ENCODE measurements around the gene IRGM.
"Not testable (repeated sequence)": the region's sequence is repeated elsewhere in the genome, so short reads cannot be mapped to it uniquely, and the experiment has no call there.

The IRGM gene, protein sequence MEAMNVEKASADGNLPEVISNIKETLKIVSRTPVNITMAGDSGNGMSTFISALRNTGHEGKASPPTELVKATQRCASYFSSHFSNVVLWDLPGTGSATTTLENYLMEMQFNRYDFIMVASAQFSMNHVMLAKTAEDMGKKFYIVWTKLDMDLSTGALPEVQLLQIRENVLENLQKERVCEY

DNA sequence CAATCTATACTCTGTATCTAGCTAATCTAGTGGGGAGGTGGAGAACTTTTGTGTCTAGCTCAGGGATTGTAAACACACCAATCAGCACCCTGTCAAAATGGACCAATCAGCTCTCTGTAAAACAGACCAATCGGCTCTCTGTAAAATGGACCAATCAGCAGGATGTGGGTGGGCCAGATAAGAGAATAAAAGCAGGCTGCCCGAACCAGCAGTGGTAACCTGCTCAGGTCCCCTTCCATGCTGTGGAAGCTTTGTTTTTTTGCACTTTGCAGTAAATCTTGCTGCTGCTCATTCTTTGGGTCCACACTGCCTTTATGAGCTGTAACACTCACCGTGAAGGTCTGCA is at the start of gene IRGM:
TSS of gene IRGM (plus strand) at position 214 of the 346 bp plus-strand sequence. CDS start 1,603 bp downstream, outside the sequence.
- DNase-seq (ENCODE audit: low read depth), result not testable (repeated sequence)

DNA sequence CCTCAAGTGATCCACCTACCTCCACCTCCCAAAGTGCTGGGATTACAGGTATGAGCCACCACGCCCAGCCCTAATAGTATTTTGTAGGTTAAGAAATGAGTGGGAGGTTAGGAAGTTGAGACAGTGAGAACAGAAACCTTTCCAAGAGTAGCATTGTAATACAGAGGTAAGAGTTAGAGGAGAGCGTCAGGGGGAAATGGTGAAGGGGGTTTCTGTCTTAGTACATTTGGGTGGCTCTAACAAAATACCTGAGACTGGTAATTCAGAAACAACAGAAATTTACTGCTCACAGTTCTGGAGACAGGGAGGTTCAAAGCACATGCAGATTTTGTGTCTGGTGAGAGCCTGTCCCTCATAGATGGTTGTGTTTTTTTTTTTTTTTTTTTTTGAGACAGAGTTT is 48.9 kb upstream of the IRGM start:
- DNase-seq (ENCODE audit: low read depth), result no peak

DNA sequence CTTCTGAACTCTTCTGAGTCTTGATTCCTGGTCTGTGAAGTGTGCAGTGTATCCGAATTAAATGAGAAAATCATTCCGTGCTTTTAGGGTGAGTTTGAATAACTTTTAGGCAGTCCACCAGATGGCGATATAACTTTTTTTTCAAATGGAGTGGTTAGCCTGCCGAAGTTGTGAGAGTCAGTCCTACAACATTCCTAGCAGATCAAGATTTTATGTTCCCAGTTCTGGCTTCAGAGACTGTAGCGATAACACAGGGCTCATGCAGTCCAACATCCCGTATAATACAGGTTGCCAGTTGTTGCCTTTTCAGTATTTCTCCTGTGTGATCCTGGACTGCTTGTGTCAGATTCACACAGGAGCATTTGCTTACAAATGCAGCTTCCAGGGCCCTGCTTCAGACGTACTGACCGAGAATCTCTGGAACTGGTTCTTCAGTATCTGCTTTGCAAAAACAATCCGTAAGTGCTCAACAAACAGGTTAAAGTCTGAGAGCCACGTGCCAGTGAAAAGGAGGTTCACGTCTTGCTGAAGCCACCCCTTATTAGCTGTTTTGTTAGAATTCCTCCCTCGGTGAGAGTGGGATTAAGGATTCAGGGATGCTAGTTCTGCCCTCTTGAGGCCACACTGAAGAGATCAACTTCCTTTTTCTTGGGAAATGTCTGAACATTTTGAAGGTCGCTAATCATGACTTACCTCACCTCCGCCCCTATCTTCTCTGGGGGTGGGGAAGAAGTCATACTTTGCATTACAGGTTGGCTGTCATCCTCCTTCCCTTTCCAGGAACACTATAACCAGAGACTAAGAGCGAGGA is 45.0 kb upstream of the IRGM start:
- DNase-seq (ENCODE audit: low read depth), result no peak

DNA sequence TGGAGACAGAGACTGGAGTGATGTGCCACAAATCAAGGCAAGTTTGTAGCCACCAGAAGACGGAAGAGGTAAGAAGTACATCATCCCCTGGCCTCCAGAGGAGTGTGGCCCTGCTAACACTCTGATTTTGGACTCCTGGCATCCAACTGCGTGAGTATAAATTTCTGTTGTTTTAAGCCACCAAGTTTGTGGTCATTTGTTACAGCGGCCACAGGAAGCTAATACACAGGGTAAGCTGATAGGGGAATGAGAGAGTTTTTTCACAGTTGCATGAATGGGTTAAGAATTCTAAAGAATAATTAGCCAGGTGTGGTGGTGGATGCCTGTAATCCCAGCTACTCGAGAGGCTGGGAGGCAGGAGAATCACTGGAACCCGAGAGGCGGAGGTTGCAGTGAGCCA is 41.9 kb upstream of the IRGM start:
- DNase-seq (ENCODE audit: low read depth), result no peak

DNA sequence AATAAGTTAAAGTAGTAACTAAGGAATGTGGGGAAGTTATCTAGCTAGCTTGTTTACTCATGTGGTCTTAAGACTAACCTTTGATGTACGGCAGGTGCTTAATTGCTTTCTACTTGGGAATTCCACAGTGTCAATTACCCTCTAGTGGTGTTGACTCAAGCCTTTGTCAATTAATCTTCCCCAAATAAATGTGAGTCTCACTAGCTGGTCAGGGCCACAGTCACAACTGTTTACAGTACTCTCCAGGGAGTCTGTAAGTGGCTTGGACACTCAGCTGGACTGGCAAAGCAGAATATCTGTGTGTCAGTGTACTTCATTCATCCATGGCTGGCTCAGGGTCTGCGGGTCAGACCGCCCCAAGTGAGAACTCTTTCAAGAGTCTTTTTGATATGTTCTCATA is 37.0 kb upstream of the IRGM start:
- no peak for DNase-seq (ENCODE audit: low read depth)

DNA sequence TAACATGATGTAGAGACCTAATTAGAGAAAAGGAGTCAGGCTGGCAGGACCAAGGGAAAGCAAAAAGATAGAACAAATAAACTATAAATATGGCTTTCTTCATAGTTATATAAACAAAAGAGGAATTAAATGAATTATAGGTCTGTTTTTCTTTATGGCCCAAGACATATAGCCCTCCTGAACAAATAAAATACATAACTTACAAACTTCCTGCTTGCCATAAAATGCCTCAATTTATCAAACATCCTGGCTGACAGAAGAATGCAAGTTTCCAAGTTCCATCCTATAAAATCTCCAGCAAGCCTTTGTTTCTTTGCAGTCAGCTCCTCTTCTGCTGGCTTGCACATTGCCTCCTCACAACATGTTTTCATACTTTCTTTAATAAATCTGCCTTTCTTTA is 31.3 kb upstream of the IRGM start:
- no peak for DNase-seq (ENCODE audit: low read depth)

DNA sequence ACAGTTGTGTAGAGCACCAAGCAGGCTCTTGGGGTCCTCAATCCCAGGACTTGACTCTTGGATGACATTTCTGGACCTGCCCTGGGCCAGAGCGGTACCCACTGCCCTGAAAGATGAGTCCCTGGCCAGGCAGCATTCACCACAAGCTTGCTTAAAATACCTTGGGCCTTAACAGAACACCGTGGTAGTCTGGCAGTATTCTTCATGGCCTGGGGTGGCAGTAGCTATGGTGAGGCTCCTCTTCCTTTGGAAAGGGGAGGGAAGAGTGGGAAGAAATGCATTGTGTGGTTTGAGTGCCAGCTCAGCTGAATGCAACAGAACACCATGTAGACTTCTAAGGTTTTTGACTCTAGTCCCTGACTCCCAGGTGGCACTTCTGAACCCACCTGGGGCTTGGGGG is 29.4 kb upstream of the IRGM start:
- DNase-seq (ENCODE audit: low read depth), result no peak

DNA sequence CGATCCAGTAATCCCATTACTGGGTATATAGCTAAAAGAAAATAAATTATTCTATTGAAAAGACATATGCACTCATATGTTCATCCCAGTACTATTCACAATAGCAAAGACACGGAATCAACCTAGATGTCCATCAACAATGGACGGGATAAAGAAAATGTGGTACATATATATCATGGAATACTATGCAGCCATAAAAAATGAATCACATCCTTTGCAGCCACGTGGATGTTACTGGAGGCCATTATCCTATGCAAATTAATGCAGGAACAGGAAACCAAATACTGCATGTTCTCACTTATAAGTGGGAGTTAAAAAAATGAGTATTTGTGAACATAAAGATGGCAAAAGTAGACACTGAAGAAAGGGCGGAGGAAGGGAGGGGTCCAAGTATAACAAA is 16.6 kb upstream of the IRGM start:
- DNase-seq (ENCODE audit: low read depth), result no peak

DNA sequence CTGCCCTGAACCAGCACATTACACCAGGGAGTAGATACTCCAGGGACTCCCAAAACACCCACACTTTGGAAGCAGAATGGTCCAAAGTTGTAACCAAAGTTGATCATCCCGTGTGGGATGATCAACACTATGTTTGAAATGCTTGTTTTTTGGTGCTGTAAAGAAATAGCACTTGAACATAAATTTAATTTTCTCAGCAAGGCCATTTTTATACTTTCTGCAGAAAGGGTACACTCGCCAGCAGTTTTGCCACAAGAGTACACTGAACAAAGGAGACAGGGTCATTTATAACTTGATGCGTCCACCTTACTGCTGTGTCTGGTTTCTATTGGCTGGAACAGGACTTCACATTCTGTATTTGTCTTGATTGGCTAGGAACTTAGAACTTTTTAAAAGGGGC is 14.5 kb upstream of the IRGM start:
- DNase-seq (ENCODE audit: low read depth), result not testable (repeated sequence)

DNA sequence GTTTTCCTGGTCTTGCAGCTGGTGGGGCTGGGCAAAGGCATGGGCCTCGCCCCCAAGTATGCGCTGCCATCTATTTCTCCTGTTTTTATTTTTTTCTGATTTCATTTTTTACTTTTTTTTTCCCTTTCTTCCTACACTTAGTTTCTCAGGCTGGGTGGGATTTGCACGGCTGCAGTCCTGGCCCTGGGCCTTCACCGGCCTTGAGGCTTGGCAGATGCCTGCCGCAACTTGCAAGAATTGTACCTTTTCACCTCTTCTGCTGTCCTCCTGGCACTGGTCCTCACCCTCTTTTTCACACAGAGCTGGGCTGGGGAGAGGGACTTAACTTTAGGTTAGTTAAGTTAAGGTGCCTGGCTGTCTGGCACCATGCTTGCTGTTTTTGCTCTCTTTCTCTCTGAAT is 10.3 kb upstream of the IRGM start:
- no peak for DNase-seq (ENCODE audit: low read depth)

DNA sequence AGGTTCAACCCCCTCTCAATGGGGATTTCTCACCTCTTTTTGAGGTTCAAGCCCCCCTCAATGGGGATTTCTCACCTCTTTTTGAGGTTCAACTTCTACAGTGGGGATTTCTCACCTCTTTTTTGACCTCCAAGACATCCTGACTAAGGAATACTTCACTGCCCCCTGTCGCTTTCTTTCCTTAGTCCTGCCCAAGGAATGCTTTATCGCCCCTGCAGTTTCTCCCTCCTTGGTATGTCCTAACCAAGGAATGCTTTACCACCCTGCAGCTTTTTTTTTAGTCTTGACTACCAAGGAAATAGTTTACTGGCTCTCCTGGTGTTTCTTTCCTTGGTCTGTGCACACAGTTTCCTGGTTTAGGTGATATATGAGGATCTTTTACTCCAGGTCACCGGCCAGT is 9.6 kb upstream of the IRGM start:
- no peak for DNase-seq (ENCODE audit: low read depth)

DNA sequence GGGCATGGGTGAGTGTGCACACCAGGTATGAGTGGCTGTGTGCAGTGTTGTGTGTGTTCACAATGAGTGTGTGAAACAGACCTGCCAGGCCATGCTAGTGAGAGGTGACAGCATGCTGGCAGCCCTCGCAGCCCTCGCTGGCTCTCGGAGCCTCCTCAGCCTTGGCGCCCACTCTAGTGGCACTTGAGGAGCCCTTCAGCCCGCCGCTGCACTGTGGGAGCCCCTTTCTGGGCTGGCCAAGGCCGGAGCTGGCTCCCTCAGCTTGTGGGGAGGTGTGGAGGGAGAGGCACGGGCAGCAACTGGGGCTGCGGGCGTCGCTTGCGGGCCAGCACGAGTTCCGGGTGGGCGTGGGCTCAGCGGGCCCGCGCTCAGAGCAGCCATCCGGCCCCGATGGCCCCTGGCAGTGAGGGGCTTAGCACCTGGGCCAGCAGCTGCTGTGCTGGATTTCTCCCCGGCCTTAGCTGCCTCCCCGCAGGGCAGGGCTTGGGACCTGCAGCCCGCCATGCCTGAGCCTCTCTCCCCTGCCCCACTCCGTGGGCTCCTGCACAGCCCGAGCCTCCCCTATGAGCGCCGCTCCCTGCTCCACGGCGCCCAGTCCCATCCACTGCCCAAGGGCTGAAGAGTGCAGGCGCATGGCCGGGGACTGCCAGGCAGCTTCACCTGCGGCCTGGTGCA is 999 bp upstream of the IRGM start:
- not testable (repeated sequence) for DNase-seq (ENCODE audit: low read depth)

DNA sequence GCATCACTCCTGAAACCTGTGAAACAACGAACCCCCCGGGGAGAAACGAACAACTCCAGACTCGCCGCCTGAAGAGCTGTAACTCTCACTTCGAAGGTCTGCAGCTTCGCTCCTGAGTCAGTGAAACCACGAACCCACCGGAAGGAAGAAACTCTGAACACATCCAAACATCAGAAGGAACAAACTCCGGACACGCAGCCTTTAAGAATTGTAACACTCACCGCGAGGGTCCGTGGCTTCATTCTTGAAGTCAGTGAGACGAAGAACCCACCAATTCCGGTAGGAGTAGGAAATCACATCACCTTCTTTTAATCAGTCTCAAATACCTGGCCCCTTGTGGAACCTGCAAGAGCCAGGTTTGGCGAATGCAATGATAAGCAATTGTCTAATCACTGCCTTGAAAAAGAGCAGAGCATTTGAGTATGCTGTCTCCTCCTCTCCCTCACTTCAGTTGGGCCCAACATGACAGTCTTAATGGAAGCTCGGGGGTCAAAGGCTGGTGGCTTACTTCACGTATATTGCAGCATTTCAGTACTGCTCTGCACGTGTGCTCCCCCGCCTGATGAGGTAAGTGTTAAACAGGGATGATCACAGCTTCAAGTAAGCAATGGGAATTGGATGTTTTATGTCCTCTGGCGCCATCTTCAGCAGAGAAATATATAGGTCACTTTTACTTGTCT is 473 bp downstream of the IRGM start:
- peak; percentile 39 for DNase-seq (ENCODE audit: low read depth)

DNA sequence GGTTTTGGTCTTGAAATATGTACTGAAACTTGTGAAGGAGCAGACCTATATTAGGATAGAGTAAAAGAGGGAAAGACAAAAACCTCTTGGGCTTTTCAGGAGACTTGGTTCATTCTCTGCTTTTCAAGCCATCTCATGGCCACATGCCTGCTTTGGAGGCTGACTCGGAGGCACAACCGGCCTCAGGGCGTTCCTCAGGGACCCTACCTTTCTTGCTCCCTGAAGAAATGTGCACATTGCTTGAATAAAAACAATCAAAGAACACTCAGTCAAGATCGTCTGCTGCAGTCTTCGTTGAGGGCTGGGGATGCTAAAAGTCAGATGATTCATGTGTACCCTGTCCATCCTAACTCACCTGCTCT is 994 bp downstream of the IRGM start:
- DNase-seq (ENCODE audit: low read depth), result no peak

DNA sequence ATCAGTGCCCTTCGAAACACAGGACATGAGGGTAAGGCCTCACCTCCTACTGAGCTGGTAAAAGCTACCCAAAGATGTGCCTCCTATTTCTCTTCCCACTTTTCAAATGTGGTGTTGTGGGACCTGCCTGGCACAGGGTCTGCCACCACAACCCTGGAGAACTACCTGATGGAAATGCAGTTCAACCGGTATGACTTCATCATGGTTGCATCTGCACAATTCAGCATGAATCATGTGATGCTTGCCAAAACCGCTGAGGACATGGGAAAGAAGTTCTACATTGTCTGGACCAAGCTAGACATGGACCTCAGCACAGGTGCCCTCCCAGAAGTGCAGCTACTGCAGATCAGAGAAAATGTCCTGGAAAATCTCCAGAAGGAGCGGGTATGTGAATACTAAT is 1.9 kb downstream of the IRGM start:
- DNase-seq (ENCODE audit: low read depth), result no peak

DNA sequence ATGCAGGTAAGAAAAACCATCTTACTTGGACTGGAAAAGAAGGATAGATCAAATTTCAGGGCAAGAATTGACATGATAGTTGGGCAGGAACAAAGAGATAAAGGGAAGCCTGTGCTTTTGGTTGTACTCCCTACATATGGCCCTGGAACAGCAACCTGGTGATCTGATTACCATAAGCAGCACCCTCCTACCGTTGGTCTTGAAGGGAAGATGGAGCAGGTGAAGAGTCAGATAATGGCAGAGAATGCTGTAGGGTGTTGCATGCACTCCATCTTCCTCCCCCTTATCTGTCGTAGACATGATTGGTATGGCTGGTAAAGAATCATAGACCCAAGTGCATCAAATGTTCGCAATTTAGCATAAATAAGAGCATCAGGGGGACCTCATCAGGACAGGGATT is 4.7 kb downstream of the IRGM start:
- DNase-seq (ENCODE audit: low read depth), result no peak

DNA sequence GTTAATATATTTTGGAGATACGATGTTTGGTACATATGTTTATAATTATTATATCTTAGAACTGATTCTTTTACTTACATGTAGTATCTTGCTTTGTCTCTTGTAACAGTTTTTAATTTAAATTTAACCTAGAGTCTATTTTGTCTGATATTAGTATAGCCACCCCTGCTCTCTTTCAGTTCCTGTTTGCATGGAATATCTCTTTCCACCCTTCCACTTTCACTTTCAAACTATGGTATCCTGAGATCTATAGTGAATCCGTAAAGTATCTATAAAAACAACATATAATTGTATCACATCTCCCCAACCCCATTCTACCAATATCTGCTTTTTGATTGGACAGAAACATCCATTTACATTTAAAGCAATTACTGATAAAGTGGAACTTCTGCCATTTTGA is 7.2 kb downstream of the IRGM start:
- no peak for DNase-seq (ENCODE audit: low read depth)

DNA sequence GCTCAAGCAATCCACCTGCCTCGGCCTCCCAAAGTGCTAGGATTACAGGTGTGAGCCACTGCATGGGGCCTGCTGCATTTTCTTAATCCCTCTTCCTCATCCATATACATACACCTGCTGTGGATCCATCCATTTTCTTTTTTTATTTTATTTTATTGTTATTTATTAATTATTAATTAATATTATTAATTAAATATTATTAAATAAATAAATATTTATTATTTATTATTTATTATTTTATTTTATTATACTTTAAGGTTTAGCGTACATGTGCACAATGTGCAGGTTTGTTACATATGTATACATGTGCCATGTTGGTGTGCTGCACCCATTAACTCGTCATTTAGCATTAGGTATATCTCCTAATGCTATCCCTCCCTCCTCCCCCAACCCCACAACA is 10.4 kb downstream of the IRGM start:
- DNase-seq (ENCODE audit: low read depth), result not testable (repeated sequence)

DNA sequence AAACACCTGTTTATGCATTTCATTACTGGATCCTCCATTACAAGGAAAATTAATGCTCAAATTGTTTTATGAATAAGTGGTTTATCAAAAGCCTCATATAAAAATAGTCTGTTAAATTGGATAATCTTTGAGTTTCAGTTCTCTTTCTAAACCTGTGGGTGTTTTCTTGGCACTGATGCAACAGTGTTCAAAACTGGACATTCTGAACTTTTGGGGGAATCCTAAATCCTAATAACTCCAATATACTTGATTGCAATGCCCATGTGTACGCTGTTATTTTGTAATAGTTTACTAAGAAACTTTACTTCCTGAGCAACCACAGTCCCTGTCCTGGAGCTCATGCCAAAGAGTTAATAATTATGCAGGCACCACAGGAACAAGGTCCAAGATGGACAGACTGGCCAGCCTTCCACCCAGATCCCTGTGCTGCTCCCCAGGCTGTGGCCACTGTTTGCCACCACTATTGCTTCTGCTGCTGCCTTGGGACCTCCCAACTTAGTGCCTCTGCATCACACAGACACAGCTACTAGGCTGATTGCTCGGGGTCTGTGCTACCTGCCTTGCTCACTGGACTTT is 14.0 kb downstream of the IRGM start:
- DNase-seq (ENCODE audit: low read depth), result no peak

DNA sequence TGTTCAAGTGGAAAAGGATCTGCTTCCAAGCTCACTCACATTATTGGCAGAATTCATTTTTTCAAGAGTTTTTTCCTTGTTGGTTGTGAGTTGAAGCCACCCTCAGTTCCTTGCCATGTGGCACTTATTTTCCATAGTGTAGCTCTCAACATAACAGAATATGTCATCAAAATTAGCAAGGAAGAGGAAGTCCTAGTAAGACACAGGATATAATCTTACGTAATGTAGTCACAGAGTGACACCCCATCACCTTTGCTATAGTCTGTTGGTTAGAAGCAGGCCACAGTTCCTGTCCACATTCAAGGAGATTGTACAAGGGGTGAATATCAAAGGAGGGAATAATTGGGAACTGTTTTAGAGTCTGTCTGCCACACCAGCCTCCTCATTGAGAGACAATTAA is 15.7 kb downstream of the IRGM start:
- DNase-seq (ENCODE audit: low read depth), result no peak

DNA sequence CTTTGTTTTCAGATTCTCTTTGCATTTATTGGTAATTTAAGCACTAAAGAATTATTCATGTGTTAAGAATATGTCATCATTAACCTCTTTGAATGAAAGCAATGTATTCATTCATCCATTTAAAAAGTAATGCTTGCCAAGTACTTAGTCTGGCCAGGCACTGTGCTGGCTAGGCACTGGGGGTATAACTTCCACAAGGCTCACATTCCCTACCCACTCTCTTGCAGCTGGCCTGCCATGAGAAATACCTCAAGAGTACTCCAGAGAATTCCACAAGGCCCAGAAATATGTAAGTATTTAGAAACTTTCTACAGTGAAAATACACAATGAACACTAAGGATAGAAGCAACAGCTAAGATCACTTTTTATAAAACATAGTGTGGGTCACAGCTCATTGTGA is 33.0 kb downstream of the IRGM start:
- DNase-seq (ENCODE audit: low read depth), result no peak

Measured in stimulated activated CD8-positive, alpha-beta memory T cell treated with anti-CD3 and anti-CD28 coated beads, Interleukin-12 subunit alpha, Interleukin-12 subunit beta, amount 100 ng/mL, for 1 hour (primary cell).